Loucy (cell line): ENCODE measurements around the gene TANGO2.

ENCODE experiments used
- H2AFZ ChIP-seq: fragments of 200-600 bp; sonication (generic); 2 replicates; pipeline ENCODE4 v1.6.0; 2016; ENCODE audit warnings: antibody characterized with exemption, mild to moderate bottlenecking, low read length, moderate library complexity
- H3F3A ChIP-seq: fragments of 200-600 bp; 2 replicates; pipeline ENCODE4 v1.6.0; 2016; ENCODE audit warnings: antibody characterized with exemption, low read depth, mild to moderate bottlenecking
- H3K27me3 ChIP-seq: fragments of 200-600 bp; sonication (generic); 2 replicates; pipeline ENCODE4 v1.6.1; 2014; ENCODE audit warnings: low read length, mild to moderate bottlenecking; ENCODE audit not compliant: insufficient read depth, poor library complexity, severe bottlenecking
- H3K36me3 ChIP-seq: fragments of 200-600 bp; sonication (generic); 2 replicates; pipeline ENCODE4 v1.6.1; 2016; ENCODE audit warnings: low read length; ENCODE audit not compliant: insufficient read depth
- H3K4me1 ChIP-seq: fragments of 200-600 bp; sonication (generic); 2 replicates; pipeline ENCODE4 v1.5.1; 2014; ENCODE audit warnings: low read length, mild to moderate bottlenecking; ENCODE audit not compliant: insufficient read depth, poor library complexity, severe bottlenecking
- H3K4me2 ChIP-seq: fragments of 200-600 bp; sonication (generic); 2 replicates; pipeline ENCODE4 v1.6.0; 2014; ENCODE audit warnings: antibody characterized with exemption, low read length, low read depth, mild to moderate bottlenecking; ENCODE audit not compliant: poor library complexity, severe bottlenecking
- H3K4me3 ChIP-seq: fragments of 200-600 bp; sonication (generic); 2 replicates; pipeline ENCODE4 v1.5.1; 2014; ENCODE audit warnings: low read length, mild to moderate bottlenecking, mixed read lengths; ENCODE audit not compliant: poor library complexity, severe bottlenecking
- H3K79me2 ChIP-seq: fragments of 200-600 bp; sonication (generic); 2 replicates; pipeline ENCODE4 v1.6.1; 2014; ENCODE audit warnings: low read length; ENCODE audit not compliant: insufficient read depth
- H3K9ac ChIP-seq: fragments of 200-600 bp; sonication (generic); 2 replicates; pipeline ENCODE4 v1.6.0; 2014; ENCODE audit warnings: mild to moderate bottlenecking, low read depth, low read length, moderate library complexity; ENCODE audit not compliant: poor library complexity, severe bottlenecking
- H3K9me2 ChIP-seq: fragments of 200-600 bp; sonication (generic); replicated peaks from 2 replicates; pipeline ENCODE4 v1.6.1; 2016; ENCODE audit warnings: low read depth, low read length, mixed read lengths
- H3K9me3 ChIP-seq: fragments of 200-600 bp; sonication (generic); 2 replicates; pipeline ENCODE4 v1.6.1; 2014; ENCODE audit warnings: mild to moderate bottlenecking, antibody characterized with exemption, low read length, low read depth; ENCODE audit not compliant: insufficient read depth
- H4K20me1 ChIP-seq: fragments of 200-600 bp; sonication (generic); 2 replicates; pipeline ENCODE4 v1.6.0; 2014; ENCODE audit warnings: antibody characterized with exemption, low read length, mild to moderate bottlenecking; ENCODE audit not compliant: insufficient read depth, poor library complexity, severe bottlenecking
- CTCF ChIP-seq: fragments of 200-600 bp; sonication (generic); conservative IDR thresholded peaks from 2 replicates; pipeline ENCODE4 v1.5.1; 2014; ENCODE audit warnings: mild to moderate bottlenecking, antibody characterized with exemption, low read length
- EZH2phosphoT487 ChIP-seq: fragments of 200-600 bp; IDR thresholded peaks from 2 replicates; pipeline ENCODE4 v1.6.1; 2018; ENCODE audit warnings: antibody characterized with exemption, mild to moderate bottlenecking, moderate library complexity, borderline replicate concordance

Gene TANGO2

GRCh38 chr22:19991395-19991644, 29.6 kb upstream of the TANGO2 start:
- Histone ChIP-seq H3K9me2 (no peaks in the 10 kb centered on the region), H2AFZ (no peak overlapping the region), H3K36me3 (no peaks in the 10 kb centered on the region), H3K9ac (no peak overlapping the region), H4K20me1 (no peaks in the 10 kb centered on the region), H3K79me2 (no peaks in the 10 kb centered on the region), H3K4me2 (no peak overlapping the region), H3K4me1 (peaks cover 2% of the 10 kb centered on the region), H3K27me3 (no peaks in the 10 kb centered on the region), H3F3A (no peaks in the 10 kb centered on the region), H3K4me3 (no peak overlapping the region), H3K9me3 (no peaks in the 10 kb centered on the region)
- TF ChIP-seq CTCF (no peak), EZH2phosphoT487 (no peak)

GRCh38 chr22:19991645-19992451, 29.1 kb upstream of the TANGO2 start:
- H4K20me1 ChIP-seq: no peaks in the 10 kb centered on the region
- no peaks in the 10 kb centered on the region for H3K36me3 ChIP-seq
- TF ChIP-seq CTCF: no peak
- TF ChIP-seq EZH2phosphoT487: no peak
- no peaks in the 10 kb centered on the region for H3F3A ChIP-seq
- no peaks in the 10 kb centered on the region for H3K4me1 ChIP-seq
- H2AFZ ChIP-seq: no peak overlapping the region
- H3K27me3 ChIP-seq: no peaks in the 10 kb centered on the region
- no peaks in the 10 kb centered on the region for H3K9me3 ChIP-seq
- H3K4me3 ChIP-seq: no peak overlapping the region
- H3K9ac ChIP-seq: no peak overlapping the region
- no peaks in the 10 kb centered on the region for H3K9me2 ChIP-seq
- H3K4me2 ChIP-seq: no peak overlapping the region
- H3K79me2 ChIP-seq: no peaks in the 10 kb centered on the region

- Histone ChIP-seq H3K9me3 (no peaks in the 10 kb centered on the region), H3K36me3 (no peaks in the 10 kb centered on the region), H3F3A (no peaks in the 10 kb centered on the region), H3K4me2 (no peak overlapping the region), H3K4me1 (no peaks in the 10 kb centered on the region), H3K27me3 (no peaks in the 10 kb centered on the region), H2AFZ (no peak overlapping the region), H3K4me3 (no peak overlapping the region), H4K20me1 (no peaks in the 10 kb centered on the region), H3K9me2 (no peaks in the 10 kb centered on the region), H3K79me2 (no peaks in the 10 kb centered on the region), H3K9ac (no peak overlapping the region)
- no peak for TF ChIP-seq EZH2phosphoT487
Measured at GRCh38 chr22:19992481-19992911, 28.4 kb upstream of the TANGO2 start.

- Histone ChIP-seq H3K9ac (no peak overlapping the region), H3K4me3 (no peak overlapping the region), H3K4me1 (no peaks in the 10 kb centered on the region)
Measured at GRCh38 chr22:19992921-19993355, 28.0 kb upstream of the TANGO2 start.

More at GRCh38 chr22:19992921-19993355, 28.0 kb upstream of the TANGO2 start:
- Histone ChIP-seq H2AFZ (no peak overlapping the region), H3K9me3 (no peaks in the 10 kb centered on the region), H3K4me2 (no peak overlapping the region), H3F3A (no peaks in the 10 kb centered on the region), H3K79me2 (no peaks in the 10 kb centered on the region), H3K36me3 (no peaks in the 10 kb centered on the region), H4K20me1 (no peaks in the 10 kb centered on the region), H3K27me3 (no peaks in the 10 kb centered on the region), H3K9me2 (no peaks in the 10 kb centered on the region)
- TF ChIP-seq EZH2phosphoT487: no peak
- no peak for TF ChIP-seq CTCF
